Mesangial cell (primary cell): ENCODE data around the gene NEK5. TPM values are rescaled to one million over a fixed set of nuclear protein-coding genes. Genes with fewer than 3 reads are reported as not detected.

Experiments used
- total RNA-seq: library from RNA; depleted of rRNA; stranded (reverse); fragments of >200 nt; gene quantifications from 2 replicates; pipeline ENCODE4 v1.2.3, GENCODE V29; 2015

NEK5 gene, protein sequence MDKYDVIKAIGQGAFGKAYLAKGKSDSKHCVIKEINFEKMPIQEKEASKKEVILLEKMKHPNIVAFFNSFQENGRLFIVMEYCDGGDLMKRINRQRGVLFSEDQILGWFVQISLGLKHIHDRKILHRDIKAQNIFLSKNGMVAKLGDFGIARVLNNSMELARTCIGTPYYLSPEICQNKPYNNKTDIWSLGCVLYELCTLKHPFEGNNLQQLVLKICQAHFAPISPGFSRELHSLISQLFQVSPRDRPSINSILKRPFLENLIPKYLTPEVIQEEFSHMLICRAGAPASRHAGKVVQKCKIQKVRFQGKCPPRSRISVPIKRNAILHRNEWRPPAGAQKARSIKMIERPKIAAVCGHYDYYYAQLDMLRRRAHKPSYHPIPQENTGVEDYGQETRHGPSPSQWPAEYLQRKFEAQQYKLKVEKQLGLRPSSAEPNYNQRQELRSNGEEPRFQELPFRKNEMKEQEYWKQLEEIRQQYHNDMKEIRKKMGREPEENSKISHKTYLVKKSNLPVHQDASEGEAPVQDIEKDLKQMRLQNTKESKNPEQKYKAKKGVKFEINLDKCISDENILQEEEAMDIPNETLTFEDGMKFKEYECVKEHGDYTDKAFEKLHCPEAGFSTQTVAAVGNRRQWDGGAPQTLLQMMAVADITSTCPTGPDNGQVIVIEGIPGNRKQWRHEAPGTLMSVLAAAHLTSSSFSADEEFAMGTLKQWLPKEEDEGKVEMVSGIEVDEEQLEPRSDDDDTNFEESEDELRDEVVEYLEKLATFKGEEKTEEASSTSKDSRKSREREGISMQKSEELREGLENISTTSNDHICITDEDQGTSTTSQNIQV
- under 0.01 and 0.13 TPM in 2 replicates for total RNA-seq

DNA sequence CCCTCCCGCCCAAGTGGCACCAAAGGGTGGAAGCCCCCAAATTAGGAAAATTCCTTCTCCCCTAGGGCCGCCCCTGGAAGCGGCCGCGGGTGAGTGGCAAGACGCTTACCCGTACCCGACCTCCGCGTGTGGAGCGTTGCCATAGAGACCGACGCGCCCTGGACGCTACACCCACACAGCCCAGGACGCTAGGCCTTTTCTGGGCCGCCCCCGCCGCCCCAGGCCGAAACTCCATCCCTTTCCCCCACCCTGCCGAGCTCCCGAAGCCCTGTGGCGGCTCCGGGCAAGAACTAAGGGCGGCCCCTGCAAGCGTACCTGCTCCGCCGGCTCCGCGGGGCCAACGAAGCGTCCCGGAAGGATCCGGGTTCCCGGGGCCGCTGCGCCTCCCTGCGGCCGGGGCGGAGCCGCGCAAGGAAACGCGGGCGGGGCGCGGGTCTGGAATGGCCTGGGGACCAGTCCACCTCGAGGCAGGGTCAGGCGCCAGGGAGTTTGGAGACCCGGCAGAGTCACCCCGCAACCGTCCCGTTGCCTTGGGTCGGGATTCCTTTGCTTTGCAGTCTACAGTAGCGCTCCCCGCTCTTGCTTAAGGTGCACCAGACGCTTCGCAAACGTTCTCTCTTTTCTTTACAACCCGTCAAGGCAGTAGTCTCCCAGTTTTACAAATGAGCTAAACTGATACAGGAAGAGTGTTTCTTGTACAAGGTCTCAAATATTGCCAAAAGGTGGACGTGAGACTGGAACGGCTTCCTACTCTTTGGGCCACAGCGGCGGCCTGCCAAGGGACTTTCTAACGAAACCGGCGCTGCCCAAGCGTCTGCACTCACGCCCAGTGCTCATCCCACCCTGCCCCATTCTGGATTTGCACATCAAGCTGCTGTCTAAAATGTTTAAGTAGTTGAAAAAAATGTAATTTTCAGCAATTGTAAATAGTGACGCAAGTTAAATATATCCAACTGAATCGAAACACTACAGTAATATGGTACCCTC lies at the start of gene NEK5:
Gene NEK5 (minus strand): TSS at position 360 of the 987 bp plus-strand sequence. CDS start 1,591 bp downstream, outside the sequence.

DNA sequence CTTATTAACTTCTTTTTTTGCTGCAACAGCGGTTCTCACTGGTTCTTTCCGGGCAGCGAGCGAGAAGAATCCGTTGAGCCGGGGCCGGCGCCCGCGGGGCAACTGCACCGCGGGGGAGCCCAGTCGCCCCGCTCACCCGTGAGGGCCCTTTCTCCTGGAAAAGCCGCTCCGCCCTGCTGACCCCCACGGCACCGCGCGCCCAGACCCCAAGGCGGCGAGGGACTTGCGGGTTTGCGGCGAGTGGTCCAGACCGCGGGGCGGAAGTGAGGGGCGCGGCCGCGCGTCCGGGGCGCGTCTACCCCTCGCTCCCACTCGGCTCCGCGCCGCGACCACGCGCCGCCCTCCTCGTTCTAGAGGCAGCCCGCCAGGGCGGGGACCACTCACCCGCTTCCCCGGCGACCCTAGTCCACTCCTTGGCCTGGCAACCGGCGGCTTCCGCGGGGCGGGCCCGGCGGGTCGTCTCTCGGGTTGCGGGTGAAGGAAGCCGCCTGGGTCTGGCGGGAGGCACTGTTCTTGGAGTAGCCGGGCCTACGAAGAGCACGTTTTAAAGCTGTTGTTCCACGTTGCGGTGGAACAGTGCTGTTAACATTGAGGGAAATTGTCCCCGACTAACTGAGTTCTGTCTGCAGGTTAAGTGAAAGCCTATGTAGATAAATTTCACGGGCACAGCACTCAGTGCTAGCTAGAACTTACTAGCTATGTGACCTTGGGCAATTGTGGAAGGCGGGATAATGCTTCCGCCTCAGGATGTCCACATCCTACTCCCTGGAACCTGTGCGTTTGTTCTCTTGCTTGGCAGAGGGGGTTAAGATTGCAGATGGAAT lies 30.5 kb upstream of the NEK5 start, which contains the start of gene NEK3:
Gene NEK3 (minus strand): TSS at position 439 of the 824 bp plus-strand sequence. CDS start 3,406 bp downstream, outside the sequence.

DNA sequence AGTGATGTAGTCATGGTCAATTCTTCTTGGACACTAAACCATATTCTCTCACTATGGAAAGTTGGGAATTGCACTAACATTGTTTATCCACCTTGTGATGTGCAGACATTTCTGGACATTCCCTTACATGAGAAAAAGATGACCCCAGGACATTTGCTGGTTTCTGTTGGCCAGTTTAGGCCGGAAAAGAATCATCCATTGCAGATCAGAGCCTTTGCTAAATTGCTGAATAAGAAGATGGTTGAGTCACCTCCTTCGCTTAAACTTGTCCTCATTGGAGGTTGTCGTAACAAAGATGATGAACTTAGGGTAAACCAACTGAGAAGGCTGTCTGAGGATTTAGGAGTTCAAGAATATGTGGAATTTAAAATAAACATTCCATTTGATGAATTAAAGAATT lies 104.4 kb downstream of the NEK5 start, which contains the start of gene UTP14C:
Gene UTP14C (plus strand): TSS at position 211 of the 400 bp plus-strand sequence. CDS start 4,114 bp downstream, outside the sequence.

DNA sequence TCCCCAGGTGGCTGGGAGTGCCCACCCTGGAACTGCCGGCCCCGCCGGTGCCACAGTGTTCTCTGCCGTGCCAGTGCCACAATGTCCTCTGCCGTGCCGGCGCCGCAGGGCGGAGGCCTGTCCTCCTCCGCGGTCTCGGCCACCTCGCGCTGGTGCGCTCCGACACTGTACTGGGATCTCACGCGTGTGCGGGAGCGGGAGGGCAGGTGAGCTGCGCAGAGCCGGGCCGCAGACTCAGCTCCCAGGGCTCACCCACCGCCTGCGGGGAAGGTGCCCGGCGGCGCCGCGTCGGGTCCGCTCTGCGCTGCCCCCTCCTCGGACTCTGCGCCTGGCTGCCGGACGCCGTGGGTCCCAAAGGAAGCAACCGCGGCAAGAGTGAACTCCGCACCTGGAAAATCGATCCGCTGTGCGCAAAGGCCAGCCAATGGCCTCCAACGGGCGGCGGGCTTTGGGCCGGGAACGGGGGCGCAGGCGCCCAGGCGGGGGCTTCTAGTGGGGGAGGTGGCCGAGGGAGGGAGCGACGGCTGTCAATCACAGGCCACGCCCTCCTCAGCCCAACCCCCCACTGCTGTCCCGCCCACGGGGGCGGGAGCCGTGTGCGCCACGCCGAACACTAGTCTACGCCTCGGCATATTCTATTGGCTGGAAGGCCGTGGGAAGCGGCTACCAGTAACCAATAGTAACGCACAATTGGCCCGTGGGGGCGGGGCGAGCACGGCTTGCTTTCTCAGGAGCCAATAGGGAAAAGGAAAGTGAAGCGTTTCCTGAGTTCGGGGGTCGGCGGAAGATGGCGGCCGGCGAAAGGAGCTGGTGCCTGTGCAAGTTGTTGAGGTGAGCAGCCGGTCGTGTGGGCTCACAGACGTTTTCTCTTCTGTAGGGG lies 117.0 kb downstream of the NEK5 start, which contains the start of gene ALG11:
Gene ALG11 (plus strand): TSS at position 767 of the 880 bp plus-strand sequence. CDS start 21 bp downstream, at position 788.

DNA sequence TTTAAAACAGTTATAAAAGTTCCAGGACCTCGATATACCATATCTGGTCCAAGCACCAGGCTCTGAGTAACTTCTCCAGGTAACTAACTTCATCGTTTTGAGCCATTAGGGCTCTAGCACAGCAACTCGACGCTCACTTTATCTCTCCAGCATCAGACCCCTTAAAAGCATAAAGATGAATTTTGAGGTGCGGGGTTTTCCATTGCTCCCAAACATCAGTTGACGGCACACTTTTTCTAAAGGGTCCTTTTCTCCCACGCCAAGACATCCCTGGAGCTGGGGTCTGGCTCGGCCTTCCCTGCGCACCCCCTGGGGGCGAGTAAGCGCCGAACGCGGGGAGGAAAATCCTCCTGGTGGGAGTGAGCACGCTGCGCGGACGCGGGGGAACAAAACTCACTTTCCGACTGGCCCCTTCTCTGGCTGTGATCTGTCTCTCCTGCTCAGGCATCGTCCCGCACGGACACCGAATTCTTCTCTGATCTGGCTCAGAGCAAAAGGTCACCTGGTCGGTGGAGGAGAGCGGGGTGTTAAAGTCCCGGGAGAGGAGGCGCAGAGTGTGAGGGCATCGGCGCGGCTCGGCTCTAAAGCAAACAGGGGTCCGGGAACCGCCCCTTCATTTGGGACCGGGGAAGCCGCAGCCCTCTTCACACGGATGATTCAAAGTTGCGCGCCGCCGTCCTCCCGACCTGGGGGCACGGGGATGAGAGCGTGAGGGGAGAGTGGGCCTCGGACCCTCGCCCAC lies 117.8 kb downstream of the NEK5 start, which contains the start of gene ATP7B:
Gene ATP7B (minus strand): TSS at position 561 of the 742 bp plus-strand sequence. CDS start 113 bp downstream, at position 448.

Other genes starting within 250 kb of the NEK5 start
- 10.8 and 12.1 TPM in 2 replicates for gene ATP7B, start 117.6 kb downstream of the NEK5 start, total RNA-seq
- 5.9 and 8.9 TPM in 2 replicates for gene ALG11, start 116.7 kb downstream of the NEK5 start, total RNA-seq
- gene UTP14C, start 104.4 kb downstream of the NEK5 start, total RNA-seq, result 5.2 and 6.1 TPM in 2 replicates
- 4.6 and 6.6 TPM in 2 replicates for gene NEK3, start 30.5 kb upstream of the NEK5 start, total RNA-seq